GM18909 (cell line): Measurements from ENCODE around the gene KCNQ1.

Source experiments
- ATAC-seq: cut with Tn5 transposase; IDR thresholded peaks from one replicate; pipeline ENCODE4 v1.9.1; 2021; ENCODE audit warnings: mild to moderate bottlenecking; ENCODE audit not compliant: unreplicated experiment, poor library complexity

KCNQ1 gene

DNA sequence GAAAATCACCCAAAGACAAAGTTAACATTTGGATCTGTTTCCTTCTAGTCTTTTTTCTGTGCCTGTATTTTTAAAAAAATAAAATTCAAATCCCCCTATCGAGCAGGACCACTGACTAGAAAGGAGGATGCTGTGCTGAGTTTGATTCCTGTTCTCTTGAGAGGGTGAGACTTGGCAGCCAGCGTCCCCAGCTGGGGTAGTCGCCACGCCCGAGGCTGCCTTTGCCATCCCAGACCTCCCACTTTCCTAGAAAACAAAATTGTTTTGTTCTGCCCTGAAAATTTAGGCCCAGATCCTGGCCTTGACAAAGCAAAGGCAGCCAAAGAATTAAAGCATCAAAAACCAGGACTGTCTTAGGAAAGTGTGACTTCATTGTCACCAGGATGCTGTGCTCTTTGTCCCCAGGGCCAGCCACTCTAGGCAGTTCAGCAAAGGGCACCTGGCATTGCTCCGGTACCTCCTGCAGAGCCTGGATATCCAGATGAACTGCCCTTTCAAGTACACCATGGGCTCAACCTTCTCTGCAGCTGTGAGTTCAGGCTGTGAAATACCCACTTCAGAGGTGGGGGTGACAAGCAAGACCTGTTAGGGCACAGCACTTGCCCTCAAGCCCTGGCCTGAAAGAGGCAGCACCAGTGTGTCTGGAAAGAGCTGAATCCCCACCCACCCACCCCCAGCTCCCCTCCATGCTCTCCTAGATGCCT is 210.4 kb downstream of the KCNQ1 start:
- no peak for ATAC-seq

DNA sequence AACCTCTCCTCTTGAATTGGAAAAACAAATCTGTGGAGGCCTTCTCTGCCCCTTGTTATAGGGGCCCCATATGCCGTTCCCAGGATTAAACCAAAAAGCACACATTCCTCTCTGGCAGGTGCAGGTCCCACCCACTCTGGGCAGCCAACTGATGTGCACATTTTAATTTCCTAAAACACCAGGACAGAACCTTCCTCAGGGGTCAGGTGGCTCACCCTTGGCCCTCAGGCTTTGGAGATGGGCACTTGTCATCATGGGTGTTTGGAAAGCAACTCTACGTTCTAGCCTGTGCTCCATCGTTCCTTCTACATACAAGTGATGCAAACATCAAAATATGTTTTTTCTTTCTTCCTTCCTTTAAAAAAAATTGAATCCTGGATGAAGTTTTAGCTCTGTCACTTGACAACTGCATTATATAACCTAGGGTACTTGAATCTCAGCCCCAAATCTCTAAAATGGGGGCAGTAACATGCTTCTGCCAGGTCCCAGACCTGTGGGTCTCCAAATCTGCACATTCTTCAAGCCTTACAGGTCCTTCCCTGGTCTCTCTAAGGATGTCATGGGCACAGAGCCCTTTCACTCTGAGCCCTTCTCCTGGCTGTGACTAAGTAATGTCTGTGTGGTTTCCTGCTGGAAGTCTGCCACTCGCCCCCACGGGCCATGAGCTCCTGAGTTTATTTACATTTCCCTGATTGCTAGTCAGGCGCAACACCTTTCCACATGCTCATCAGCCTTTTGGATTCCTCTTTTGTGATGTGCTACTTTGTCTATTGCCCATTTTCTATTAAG is 211.2 kb downstream of the KCNQ1 start:
- no peak for ATAC-seq

DNA sequence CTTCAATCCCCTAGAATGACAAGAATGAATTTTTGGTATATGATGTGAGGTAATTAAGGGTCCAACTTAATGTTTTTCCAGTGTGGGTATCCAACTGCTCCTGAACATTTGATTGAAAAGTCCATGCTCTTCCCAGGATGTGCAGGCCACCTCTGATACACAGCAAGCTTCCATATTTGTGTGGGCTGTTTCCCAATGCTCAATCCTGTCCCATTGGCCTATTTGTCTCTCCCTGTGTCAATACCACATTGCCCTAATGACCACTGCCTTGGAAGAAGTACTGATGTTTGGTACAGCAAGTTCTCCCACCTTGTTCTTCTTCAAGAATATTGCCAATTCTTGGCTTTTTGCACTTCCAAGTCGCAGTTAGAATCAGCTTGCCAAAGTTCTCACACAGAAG is 212.1 kb downstream of the KCNQ1 start:
- ATAC-seq, result no peak

DNA sequence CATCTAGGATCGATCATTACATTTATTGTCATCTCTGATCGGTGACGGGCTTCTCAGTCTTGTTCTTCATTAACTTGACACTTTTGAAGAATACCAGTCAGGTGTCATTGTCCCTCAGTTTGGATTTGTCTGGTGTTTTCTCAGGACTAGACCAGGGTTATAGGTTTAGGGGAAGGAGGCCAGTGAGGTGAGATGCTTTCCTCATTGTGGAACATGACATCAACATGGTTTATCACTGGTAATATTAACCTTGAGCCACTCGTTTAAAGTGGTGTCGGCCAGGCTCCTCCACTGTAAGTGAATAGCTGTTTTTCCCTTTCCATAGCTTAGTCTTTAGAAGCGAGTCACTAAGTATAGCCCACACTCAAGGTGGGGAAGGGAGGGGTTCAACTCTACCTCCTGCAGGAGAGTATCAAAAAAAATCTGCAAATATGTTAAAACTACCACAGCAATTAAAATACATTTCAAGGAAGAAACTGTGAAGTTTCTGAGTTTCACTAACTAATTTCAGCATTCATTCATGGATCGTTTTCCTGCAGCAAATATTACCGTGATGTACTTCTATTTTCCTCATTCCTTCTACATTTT is 213.0 kb downstream of the KCNQ1 start:
- ATAC-seq, result no peak

DNA sequence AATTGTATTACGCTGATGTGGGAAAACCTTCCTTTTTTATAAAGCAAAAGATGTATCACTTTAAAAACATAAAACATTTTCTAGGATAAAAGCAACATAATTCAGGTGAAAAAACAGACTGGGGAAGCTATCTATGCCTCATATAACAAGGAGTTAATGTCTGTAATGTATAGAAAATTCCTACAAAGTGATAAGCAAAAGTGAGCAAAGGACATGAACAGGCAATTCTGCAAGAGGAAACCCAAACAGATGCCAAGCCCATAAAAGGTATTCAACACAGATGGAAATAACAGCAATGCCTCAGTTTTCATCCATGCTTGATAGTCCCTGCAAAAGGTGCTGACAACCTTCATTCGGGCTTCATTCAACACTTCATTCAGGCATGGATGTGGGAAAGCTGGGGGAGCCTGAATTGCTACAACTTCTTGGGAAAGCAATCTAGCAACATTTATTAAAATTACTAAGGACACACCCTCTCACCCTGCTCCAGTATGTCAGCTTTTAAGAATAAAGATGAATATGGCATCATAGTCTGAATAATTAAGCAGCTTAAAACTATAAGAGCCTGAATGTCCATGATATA is 215.6 kb downstream of the KCNQ1 start:
- no peak for ATAC-seq

DNA sequence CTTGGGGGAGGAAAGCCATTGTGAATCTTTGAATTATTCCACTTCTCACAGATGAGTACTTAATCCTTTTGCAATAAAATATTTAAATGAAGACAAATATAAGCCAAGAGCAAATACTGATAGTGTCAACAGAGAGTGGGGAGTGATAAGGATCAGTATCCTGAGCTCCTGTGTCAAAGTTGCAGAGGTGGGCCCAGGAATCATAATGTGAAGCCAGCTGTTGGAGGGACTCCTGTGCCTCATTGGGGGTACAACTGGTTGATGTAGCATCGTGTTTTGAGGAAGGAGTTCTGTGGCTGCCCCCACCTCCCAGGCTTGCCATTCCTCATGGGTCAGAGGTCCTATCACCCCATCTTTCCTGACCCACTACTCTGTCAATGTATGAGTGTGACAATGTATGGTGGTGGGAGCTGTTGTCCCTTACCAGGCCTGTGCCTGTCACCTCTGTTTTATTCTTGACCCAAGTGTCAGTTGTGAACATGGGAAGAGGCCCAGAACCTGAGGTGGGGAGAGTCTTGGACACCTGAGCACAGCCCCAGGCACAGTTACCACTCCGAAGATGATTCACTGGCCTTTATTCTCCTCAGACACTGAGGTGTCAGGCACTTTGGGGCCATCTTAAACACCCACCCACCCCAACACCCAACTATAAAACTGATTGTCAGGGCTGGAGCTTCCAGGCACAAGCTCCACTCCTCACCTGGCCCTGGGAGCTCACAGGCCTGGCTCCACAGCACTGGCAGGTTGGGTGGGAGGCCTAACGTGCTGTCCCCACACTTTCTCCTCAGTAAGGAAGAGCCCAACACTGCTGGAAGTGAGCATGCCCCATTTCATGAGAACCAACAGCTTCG is 216.6 kb downstream of the KCNQ1 start:
- no peak for ATAC-seq

DNA sequence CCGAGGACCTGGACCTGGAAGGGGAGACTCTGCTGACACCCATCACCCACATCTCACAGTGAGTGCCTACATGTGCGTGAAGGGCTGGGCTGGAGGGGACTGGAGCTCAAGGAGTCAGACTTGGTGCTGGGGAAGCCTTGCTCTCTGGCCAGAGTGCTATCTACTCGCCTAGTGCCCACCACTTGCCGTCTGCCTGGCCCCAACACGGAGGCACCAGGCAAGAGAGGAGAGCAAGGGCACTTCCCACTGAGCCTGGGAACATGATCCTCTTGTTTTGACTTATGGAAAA is 217.2 kb downstream of the KCNQ1 start:
- ATAC-seq, result no peak

DNA sequence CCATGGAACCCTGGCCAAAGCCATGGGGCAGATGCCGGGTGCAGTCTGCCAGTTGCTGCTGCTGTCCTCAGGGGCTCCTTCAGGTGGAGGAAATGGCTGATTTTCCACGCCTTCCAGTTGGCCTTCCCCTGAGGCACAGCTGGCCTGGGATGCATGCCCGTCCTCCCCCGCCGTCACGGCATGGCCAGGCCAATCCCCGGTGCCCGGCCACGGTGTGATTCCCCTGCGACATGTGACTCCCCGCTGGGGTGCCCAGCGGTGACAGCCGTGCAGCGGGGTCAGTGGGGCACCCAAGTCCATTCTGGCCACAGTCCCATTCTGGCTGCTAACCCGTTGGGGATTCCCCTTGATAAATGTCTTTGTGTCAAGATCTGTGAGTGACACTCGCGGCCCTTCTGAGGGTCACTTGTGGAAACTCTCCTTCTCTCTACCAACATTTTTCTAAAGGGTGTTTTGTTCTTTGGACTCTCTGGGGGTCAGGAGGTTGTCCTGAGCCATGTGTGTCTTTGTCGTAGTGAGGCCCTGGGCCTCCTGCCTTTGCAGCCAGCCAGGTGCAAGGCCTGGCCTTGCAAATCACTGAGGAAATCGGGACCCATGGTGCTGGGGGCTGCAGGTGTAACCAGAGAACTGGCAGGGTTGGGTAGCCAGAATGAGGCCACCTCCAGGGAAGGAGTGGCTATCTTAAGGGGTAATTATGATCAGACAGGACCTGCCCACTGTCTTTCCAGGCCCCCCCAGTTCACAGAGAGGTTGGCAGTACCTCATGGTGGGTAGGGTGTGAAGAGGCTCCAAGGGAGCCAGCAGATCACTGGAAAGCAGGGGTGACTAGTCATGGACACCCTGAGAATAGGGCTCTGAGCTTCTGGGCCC is 217.9 kb downstream of the KCNQ1 start:
- no peak for ATAC-seq

DNA sequence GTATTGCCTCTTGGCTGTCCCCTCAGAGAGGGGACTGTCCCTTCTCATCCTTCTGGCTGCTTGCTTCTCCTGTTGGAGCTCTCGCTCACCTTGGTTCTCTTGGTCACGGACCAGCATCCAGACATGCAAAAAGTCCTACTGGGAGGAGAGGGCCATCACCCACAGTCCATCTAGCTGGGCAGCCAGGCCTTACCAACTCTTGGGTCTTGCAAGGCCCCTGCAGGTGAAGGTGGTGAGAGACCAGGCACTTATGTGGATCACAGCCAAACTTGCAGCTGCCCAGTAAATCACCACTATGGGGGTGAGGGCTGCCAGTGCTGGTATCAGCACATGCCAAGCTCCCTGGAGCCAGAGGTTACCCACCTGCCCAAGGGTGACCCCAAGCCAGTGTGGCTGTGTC is 218.7 kb downstream of the KCNQ1 start:
- no peak for ATAC-seq

DNA sequence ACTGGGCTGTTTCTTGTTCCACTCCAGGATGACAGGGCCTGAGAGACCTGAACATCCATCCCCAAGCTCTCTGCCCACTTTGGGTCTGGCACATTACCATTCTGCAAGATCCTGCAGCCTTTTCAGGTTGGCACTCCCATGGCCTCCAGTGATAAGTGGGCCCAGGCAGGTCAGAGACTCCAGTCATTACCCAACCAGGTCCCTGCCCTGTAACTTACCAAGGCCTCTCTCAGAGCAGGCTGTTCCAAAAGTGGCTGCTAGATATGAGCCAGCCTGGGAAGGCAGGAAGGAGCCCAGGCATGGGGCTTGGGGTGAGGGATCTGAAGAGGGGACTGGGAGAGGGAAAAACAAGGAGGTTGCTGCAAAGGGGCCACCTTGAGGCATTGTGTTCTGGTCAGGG is 219.1 kb downstream of the KCNQ1 start:
- no peak for ATAC-seq

DNA sequence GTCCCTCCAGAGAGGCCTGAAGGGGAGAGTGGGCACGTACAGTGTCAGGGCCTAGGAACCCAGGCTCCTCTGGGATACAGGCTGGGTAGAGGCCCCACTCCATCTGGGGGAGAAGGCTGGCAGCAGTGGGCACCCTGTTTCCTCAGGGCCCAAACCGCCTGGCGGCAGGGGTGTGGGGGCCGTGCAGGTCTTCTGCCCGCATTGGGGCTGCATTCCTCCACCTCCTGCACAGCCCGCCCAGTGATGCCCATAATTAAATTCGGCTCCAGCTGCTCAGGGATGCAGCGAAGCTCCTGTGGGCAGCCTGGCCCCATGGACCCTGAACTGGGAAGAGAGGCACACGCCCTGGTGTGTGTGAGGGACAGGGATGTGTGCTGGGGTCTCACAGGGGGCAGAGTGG is 219.6 kb downstream of the KCNQ1 start:
- no peak for ATAC-seq

DNA sequence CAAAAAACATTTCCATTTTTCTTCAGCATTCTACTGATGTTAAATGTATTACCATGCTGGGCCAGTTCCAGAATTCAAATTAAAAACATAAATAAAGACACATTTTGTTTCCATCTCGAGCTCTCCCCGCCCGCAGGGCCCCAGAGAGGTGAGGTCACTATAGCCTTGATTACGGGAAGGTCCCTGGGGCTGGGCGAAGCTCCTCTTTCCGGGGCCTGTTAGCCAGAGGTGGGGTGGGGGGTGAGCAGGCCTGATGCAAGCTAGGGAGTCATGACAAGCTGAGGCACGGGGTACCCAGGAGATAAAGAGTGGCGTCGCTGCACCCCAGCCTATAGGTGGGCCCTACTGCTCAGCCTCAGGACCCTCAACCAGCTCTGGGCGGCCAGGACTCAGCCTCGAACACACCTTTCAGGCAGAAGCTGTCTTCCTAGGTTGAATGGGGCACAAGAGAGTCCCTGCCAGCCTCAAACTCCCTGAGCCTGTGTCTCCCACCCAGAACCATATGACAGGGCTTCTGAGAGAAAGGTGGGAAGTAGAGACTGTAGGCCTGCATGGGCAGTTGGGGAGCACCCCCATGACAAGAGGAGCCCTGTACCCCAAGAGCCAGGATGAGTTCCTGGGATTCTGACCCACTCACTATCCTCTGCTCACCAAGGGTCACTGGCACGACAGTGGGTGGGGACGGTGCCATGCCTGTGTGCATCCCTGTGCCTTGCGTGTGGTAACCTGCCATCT is 220.2 kb downstream of the KCNQ1 start:
- no peak for ATAC-seq

DNA sequence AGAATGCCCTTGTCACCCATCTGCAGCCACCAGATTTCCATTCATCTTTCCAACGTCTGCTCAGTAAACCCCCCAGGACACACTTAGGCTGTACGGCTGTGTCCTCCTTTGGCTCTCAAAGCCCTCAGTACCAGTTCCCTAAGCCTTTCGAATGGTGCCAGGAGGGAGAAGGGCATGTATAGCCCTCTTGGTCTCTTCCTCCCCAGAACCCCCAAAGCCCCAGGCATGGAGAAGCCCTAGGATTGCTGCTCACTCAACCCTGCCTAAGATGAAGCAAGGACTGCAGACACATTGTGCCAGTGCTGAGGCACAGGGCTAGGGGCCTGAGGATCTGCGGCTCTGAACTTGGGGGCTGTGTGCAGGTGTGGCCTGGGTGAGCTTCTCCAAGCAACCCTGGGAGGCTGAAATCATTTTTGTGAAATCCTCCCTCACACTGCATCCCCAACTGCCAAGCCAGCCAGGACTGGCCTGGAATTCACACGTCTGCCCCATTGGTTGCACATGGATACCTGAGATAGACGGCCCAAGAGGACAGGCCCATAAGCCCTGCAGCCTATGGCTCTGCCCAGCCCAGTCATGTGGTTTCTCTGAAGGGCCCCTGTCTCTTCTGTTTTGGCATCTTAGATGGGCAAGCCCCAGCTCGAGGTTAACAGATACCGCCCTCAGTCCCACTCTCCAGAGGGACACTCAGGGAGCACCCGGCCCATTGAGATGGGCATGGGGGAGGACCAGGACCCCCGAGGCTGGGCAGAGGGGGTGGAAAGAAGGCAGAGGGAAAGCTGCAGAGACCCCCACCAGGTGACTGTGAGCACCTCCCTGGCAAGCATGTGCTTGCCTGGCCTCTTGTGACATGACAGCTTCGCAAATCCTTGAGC is 221.0 kb downstream of the KCNQ1 start:
- no peak for ATAC-seq

DNA sequence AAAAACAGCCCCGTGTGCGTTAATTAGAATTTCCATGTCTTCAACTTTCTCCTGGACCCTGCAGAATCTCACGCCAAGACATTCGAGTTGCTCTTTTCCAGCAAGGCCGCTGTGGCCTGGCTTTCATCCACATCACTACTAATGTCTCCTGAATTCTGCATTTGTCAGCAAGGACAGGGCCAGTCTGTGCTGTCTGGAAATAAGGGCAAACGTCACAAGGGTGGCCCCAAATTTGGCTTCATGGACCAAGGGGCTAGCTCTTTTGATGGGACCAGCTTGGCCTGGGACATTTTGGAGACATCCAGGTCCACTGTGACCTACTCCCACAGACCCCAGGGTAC is 221.6 kb downstream of the KCNQ1 start:
- ATAC-seq, result no peak

DNA sequence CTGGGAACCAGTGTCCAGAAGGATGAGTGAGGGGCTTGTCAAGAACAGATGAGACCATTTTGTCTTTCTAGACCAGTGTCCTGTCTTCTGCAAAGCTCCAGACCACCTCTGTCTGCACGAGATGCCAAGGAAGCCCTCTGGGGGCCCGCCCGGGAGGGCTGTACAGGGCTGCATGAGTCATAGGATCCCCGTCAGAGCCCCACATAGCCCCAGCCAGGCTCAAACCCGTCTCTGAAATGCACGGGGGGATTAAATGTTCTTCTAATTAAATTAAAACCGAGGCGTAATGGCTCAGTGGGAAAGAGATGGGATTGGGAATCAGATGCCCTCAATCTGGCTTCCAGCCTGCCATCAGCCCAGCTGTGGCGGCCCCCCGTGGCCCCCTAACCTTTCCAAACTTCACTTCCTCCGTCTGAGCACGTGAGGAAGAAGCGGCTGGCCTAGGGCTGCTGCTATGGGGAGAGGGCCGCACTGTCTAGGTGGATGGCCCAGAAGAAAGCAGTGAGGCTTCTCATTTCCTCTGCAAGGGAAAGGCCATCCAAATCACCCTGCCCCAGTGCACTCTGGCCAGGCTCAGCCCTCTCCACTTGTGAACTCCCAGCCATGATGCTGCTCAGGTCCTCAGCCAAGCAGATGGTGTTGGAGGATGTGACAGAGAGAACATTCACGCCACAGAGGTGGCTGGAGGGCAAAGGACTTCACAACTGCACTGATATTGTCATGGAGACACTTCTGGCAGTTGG is 222.2 kb downstream of the KCNQ1 start:
- no peak for ATAC-seq

DNA sequence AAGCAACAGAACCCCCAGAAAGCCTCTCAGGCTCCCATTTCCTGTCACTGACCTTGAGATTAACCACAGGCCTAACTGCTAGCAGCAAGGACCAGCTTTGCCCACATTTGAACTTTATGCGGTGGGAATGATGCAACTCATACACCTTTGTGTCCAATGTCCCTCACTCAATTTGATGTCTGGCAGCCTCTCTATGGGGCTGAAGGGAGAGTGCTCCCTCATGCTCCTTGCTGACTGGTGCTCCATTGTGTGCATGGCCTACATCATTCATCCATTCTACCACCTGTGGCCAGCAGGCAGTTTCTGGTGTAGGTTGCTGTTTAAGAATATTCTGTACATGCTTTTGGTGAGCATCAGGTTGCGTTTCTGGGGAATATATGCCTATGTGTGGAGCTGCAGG is 223.1 kb downstream of the KCNQ1 start:
- ATAC-seq, result no peak

DNA sequence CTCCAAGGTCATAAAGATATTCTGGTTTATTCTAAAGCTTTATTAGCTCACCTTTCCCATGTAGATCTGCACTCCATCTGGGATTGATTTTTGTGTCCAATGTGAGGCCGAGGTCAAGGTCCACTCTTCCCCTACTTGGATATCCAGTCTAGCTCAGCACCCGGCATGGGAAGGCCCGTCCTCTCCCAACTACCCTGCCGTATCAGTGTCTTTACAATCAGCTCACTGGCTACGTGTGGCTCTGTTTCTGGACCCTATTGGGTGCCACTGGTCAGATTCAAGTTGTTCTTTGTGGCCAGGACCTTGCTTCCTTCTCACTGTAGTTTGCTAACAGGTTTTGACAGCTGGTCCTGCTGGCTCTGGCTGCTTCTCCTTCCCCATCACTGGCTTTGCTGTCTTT is 224.1 kb downstream of the KCNQ1 start:
- ATAC-seq, result no peak
